GM19238 (cell line): ENCODE results near the gene ALCAM.
A peak's percentile ranks its signal among the peaks of the same experiment; 100 is the strongest.

Experiments used
- DNase-seq: peaks from one replicate; pipeline ENCODE4 v3.0.0; 2011; ENCODE audit warnings: low spot score; ENCODE audit not compliant: insufficient read length

Gene ALCAM

DNA sequence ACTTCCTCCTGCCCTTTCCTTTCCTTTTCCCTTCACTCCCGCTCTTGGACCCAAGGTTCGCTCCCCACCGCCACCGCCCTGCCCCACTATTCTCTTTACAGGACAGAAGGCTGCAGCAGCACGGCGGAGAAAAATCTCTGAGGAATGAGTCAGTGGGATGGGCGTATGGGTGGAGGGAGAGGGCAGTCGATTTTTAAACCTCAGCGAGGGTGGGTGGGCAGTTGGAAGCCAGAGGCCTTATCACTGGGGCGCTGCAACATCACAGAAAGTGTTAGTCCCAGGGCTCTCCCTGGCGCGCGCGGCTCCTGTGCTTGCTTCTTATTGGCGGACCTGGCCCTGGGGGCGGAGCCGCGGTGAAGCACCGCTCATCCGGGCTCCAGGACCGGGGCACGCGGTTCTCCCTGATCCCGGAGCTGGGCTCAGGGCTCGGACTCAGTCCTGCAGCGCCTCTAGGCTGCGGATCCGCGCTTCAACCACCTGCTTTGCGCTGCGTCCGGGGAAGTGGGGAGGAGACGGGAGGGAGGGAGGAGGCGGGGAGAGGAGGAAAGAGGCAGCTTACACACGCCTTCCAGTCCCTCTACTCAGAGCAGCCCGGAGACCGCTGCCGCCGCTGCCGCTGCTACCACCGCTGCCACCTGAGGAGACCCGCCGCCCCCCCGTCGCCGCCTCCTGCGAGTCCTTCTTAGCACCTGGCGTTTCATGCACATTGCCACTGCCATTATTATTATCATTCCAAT is at the start of gene ALCAM:
Gene ALCAM (plus strand): TSS at position 584 of the 737 bp plus-strand sequence.
- peak; percentile 54 for DNase-seq

DNA sequence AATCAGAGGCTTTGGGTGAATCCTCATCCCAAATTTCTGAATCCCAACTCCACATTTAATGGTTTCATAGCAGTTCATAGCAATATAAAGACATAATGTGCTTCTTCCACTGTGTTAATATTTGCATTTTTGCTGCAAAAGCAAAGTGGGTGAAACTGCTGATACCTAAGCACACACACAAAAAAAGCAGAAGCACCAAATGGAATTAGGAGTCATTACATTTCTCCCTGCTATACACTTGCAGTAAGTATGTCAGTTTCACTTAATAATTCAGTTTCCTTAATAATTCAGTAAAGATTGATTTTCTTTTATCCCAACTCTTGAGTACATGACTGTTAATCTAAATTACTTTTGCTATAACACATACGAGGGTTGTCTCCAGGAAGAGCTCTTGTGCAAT is 48.9 kb upstream of the ALCAM start:
- no peak for DNase-seq

DNA sequence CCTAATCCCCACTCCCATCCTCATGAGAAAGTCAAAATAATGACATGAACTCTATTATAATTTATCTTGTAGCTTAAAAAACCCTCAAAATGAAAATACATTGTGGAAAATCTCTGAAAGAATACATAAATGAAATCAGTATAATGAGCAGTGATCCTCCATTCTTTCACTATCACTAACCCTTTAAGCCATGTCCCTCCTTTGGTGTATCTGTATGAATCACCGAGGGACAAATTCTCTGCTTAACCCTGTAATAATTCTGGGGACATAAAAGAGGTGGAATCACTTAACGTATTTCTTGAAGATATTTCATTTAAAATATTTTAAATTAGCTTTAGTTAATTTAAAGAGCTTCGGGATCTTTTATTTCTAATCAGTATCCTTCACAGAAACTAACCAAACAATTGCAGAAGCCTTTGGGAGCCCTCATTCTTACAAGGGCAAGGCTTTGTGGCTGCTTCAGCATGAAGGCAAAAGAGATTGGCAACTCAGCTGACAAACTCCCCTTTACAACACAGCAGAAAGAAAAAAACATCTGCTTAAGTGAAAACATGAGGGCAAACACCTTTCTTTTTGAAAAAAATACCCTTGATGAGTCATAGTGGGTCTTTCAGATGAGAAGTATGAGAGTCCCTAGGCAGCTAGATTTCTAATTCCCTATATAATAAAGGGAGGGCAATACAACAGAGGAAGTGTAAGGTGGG is 44.0 kb upstream of the ALCAM start:
- DNase-seq, result peak; percentile 4

DNA sequence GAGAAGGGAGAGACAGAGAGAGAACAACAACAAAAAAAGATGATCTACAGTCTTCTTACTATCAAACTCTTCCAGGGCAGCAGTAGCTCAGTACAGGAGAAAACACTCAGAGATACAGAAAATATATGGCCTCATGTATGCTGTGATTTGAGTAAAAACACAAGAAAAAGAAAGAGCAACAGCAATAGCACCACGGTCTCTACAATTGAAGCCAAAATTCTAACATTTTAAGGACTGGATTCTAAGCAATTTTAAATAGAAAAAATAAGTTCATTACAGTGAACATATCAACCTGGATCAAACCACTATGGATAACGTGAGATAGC is 43.5 kb upstream of the ALCAM start:
- no peak for DNase-seq

DNA sequence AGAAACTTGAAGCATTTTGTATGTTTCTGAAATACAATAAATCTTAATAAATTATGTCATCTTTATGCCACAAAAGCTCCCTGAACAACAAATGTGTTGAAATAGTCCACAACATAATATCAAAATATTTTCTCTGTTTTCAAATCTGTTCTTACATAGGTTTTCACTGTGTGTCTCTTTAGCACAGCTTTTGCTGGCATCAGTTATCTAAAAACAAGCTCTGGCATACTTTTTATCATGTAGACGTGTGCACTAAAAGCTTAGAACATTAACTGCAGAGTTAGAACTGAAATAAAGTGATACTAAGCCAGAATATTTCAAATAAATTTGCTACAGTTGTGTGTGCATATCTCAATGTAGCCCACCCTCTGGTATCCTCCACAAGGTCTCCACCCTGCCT is 41.8 kb upstream of the ALCAM start:
- DNase-seq, result no peak

DNA sequence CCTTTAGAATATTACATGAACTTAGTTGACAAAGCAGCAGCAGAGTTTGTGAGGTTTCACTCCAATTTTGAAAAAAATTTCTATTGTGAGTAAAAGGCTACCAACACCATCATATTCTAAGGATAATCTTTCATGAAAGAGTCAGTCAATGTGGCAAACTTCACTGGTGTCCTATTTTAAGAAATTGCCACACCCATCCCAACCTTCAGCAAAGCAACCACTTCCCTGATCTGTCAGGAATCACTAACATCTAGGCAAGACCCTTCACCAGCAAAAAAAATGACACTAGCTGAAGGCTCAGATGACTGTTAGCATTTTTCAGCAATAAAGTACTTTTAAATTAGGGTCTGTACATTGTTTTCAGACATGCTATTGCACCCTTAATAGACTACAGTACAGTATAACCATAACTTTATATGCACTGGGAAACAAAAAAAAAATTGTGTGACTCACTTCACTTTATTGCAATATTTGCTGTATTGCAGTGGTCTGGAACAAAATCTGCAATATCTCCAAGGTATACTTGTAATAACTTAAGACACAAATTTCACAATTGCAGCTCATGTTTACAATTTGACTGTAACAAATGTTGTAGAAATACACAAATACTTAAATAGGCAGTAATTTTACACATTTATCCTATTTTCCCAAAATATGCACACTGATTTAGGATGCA is 38.9 kb upstream of the ALCAM start:
- DNase-seq, result no peak

DNA sequence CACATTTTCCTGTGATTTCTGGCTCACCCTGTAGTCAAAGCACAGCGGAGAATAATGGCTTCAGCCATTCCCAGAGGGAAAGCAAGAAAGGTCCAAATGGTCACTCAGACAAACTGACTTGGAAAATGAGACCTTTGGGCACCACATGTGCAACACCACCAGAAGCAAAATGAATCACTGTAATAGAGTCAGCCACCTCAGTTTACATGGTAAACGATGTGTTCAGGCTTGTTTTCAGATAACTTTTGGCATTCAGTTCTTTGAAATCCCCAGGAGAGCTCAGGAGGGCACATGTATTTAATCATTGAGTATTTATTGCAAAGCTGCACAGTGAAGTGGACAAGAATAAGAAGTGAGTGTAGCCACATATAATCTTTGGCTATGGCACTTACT is 38.4 kb upstream of the ALCAM start:
- DNase-seq, result no peak

DNA sequence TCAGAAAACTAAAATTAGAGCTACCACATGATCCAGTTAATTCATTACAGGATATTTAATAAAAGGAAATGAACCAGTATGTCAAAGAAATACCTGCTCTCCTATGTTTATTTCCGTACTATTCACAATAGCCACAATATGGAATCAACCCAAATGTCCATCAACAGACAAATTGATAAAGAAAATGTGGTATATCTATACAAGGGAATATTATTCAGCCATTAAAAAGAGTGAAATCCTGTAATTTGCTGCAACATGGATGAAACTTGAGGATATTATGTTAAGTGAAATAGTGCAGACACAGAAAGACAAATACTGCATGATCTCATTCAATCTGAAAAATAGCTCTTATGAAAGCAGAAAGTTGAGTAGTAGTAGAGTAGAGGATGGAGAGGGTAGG is 33.7 kb upstream of the ALCAM start:
- no peak for DNase-seq

DNA sequence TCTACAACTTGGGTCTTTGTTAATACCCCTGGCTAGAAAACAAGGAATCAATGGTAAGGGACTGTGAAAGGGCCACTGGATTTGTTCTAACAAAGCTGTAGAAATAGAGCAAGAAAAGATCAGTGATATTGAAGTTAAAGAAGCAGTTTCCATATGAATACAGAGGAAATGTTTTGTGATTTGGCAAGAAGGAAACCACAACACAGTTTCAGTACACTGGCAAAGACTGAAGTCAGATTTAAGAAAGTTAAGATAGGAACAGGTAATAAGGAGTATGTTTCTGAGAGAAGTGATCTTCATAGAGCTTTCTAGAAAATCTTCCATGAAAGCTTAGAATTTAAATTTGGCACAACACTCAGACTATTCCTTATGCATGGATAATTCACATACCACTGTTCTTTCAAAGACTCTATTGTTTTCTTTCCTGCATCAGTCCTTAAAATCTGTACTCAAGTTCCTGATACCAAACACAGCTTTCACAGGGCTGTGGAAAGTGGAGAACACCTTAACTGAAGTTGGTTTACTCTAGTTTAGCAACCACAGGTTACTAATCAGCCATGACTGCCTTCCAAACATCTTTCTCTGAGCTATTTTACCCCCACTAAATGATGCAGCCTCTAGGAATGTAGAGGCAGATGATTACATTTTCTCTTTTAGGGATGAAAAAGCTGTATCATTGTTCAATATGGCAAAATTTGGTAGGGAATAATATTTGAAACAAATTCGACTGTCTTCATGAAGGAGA is 32.4 kb upstream of the ALCAM start:
- DNase-seq, result no peak

DNA sequence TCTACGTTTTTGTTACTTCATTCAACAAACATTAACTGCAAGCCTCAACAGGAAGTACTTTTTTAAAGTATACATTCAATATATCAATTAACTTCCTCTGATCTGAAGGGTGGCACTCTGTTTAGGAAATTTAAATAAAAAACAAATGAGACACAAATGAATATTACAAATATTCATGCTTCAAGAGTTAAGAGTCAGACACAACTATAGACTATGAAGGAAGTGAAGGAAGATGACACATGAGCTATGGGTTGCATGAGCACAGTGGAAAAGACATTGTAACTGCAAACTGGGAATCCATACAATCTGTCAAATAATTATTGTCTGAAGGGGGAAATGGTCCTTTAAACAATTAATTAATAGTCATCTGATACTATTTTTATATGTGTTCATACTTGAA is 26.8 kb upstream of the ALCAM start:
- no peak for DNase-seq

DNA sequence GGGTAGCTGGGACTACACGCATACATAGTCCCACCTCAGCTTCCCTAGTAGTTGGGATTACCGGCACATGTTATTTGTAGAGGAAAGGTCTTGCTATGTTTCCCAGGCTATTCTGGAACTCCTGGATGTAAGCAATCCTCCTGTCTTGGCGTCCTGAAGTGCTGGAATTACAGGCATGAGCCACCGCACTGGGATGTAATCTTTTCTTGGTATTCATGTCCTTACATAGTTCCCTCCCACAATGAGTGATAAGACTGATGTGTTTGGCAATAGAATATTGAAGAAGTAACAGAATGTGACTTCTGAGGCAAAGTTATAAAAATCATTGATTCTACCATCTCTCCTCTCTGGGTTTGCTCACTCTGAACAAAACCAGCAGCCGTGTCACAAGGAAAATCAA is 22.7 kb upstream of the ALCAM start:
- no peak for DNase-seq

DNA sequence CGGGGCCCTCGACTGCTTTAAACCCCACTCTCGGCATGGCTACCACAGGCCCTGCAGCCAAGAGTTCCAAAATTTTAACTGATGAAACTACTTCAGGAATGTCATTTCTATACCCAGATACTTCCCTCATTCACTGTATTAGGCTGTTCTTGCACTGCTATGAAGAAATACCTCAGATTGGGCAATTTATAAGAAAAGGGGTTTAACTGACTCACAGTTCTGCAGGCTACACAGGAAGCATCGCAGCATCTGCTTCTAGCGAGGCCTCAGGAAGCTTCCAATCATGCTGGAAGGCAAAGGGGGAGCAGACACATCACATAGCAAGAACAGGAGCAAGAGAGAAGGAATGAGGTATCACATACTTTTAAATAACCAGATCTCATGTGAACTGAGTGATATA is 21.6 kb upstream of the ALCAM start:
- no peak for DNase-seq

DNA sequence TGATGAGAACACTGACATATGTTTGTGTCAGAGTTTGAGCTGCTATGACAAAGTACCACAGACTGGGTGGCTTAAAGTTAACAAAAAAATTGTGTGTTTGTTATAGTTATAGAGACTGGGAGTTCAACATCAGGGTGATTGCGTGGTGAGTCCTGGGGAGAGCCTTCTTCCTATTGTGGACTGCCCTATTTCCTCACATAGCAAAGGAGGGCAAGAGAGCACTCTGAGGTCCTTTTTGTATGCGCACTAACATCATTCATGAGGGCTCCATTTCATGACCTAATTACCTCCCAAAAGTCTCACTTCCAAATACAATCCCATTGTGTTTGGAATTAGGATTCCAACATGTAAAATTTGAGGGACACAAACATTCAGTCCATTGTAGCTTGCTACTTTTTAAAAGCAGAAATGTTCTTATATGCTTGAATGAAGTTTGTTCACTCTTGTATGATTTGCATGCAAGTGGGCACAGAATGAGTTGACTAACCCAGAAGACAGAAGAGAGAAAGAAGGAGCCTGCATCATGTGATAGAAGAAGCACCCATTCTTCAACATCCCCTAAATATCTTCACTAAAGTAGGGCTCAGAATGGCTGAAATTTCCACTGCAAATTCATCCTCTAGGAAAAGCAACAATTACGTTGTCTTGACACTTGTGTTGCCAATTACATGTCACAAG is 18.9 kb upstream of the ALCAM start:
- DNase-seq, result no peak

DNA sequence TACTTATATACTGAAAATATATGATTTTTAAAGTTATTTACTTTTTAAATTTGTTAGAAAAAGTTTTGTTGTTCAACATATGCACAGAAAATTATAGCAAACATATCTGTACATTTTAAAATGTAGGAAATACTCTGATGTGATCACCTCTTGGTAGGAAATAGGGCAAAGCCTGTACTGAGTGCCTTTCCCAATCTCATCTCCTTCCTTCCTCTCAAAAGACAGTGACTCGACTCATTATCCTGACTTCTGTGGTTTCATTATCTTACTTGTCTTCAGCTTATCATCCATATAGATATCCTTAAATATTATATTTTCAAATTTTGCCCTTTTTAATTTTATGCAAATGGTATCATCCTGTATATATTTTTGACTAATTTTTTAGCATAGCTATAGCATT is 18.4 kb upstream of the ALCAM start:
- no peak for DNase-seq

DNA sequence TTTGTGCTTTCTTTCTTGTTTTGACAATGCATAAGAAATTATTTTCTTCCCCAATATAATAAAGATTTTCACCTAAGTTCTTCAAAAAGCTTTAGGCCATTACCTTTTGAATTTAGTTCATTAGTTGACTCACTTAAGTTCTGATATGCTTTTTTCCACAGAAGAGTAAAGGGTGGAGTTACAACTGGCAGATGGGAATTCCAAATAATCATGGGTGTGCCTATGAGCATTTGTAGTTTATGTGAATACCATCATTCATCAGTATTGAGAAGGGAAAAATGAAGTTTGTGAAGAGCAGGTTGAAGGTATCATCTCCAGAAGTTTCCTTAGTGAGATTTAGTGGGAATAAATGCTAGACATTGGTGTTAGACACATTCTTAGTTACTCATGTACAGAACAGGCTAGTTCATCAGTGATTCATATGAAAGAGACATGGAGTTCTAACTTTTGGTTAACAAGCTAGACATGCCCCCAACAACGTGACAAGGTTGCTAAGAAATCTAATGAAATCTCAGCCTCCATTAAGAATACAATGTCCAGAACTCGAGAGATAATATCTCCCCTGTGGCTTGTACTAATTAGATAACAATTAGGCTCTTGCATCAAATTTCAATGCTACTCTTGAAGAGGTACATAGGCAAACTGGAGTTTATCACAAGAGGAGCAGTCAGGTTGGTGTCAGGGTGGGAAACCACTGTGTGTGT is 16.9 kb upstream of the ALCAM start:
- DNase-seq, result no peak

DNA sequence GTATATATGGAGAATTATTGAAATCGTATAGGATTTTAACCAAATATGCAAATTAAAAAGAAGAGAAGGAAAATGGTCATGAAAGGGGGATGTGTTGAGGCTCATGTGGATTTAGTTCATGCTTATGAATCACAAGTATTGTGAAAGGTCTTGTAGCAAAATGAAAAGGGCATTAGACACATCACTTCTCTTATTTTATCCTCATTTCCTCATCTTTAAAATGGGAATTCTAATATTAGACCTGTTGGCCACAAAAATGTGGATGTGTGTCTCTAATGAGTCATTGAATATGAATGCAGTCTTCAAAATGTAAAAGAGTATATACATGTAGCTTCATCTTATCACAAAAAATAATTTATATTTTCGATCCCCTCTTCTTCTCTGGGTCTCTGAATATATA is 14.9 kb upstream of the ALCAM start:
- no peak for DNase-seq

DNA sequence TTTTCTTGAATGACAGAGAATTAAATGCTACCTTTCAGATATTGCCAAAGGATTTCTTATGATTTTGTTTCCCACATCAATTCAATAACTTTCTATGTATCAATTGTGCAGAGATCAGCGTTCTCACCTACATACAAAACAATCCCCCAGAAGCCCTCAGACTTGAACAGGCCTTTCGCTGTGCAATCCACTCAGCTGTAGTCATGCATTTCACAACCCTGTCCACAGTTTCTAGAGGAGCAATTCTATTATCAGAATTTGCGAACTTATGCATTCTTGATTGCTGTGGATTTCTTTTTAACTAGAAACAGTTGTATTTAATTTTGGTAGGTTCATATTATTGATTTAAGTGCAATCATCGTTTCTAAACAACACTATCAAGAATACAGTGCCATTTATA is 13.7 kb upstream of the ALCAM start:
- no peak for DNase-seq

DNA sequence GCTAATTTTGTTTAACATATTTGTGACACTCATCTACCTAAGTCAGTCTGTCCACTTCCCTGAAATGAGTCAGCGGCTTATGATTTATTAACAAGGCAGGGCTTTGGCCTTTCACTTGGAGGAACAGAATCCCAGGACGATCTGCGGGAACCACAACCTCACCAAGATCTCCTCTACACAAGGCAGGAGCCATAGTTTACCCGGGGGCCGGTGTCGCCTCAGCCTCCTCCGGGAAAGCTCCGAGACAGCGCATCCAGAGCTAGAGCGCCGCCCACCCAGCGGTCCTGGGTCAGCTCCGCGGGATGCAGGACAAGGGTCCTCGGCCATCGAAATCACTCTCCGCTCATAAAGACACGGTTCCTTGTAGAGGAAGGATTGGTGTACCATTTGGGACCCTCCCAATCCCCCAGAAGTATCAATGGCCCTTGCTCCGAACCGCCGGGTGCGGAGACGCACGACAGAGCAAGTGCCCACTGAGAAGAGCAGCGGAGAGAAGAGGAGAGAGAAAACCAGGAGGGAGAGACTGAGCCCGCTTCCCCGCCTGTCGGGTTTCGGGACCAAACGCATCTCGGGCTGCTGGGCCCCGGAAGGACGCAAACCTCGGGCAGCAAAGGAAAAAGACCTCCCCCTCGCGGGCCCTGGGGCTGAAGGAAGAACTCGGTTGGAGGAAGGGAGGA is 13.1 kb upstream of the ALCAM start:
- no peak for DNase-seq

DNA sequence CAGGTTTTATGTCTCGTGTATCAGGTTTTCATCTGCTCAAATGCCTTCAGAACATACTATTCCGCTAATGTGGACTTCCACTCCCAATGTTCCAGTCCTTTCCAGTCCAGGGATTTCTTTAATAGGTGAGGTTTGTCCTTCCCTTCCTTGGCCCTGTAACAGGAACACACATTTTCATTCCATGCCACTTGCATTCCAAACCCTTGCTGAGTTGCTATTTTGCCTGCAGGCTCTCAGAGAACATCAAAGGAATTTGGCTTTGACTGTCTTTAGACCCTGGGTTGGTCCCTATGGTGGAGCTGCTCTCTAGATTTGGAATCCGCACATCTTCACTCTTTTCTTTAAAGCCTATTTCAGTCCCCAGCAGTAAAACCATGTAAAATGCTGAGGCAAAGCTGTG is 12.3 kb upstream of the ALCAM start:
- no peak for DNase-seq

DNA sequence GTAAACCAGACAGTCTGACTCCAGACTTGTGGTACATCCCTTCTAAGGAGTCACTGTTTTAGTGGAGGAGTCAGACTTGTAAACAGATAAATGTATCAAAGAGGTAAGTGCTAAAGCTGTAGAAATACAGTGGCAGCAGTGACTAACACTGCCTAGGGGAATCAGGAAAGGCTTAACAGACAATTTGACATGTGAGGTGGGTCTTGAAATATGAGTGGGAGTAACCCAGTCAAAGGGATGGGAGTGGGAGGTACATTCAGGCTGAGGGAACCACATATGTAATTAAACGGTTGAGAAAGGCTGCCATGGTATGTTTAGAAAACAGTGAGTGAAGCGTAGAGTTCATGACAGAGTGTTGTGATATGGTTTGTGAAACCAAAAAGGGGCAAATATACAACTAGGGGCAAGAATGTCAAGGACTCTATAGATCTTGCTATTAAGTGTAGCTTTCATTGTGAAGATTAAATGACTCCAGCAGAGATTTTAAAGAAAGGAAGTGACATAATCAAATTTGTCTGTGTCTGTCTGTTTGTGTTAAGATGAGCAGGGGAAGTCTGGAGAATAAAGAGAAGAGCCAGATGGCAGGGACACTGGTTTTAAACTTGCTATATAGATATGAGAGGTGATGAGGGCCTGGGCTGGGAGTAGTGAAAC is 11.2 kb upstream of the ALCAM start:
- no peak for DNase-seq
